HEK293T (cell line): ENCODE measurements around the gene ARL6IP6.

Experiments used
- ARNT ChIP-seq: fragments of 450-650 bp; IDR thresholded peaks from 2 replicates; pipeline ENCODE4 v1.6.1; 2017; ENCODE audit warnings: mild to moderate bottlenecking
- ELF4 ChIP-seq: fragments of 450-650 bp; IDR thresholded peaks from 2 replicates; pipeline ENCODE4 v1.6.1; 2017; ENCODE audit warnings: antibody characterized with exemption
- FOXA1 ChIP-seq: fragments of 450-650 bp; IDR thresholded peaks from 2 replicates; pipeline ENCODE4 v1.6.1; 2016; ENCODE audit warnings: mild to moderate bottlenecking
- HDGF ChIP-seq: fragments of 450-650 bp; IDR thresholded peaks from 2 replicates; pipeline ENCODE4 v1.6.1; 2017; ENCODE audit warnings: antibody characterized with exemption, borderline replicate concordance
- SP1 ChIP-seq: fragments of 450-650 bp; IDR thresholded peaks from 2 replicates; pipeline ENCODE4 v1.6.1; 2017
- SUZ12 ChIP-seq: fragments of 450-650 bp; IDR thresholded peaks from 2 replicates; pipeline ENCODE4 v1.6.1; 2016; ENCODE audit warnings: mild to moderate bottlenecking

- no peak for TF ChIP-seq FOXA1
- TF ChIP-seq HDGF, result no peak
- TF ChIP-seq ELF4, result no peak
- no peak for TF ChIP-seq SP1
- TF ChIP-seq ARNT, result no peak
- no peak for TF ChIP-seq SUZ12
These were observed 25.4 kb upstream of the ARL6IP6 start for GRCh38 chr2:152693033-152693432.
